Glomerular endothelial cell (primary cell): ENCODE measurements around the gene GALNT18. TPM values are rescaled to one million over a fixed set of nuclear protein-coding genes. Genes with fewer than 3 reads are reported as not detected.

Experiments used
- DNase-seq: peaks from one replicate; pipeline ENCODE4 v3.0.0-alpha.2; 2011; ENCODE audit warnings: low read depth, low spot score; ENCODE audit errors: extremely low read depth
- total RNA-seq: library from RNA; depleted of rRNA; stranded (reverse); fragments of >200 nt; gene quantifications from 2 replicates; pipeline ENCODE4 v1.2.3, GENCODE V29; 2015

The GALNT18 gene
- total RNA-seq, 1 donor from 2014 or later, result 101 TPM

DNA sequence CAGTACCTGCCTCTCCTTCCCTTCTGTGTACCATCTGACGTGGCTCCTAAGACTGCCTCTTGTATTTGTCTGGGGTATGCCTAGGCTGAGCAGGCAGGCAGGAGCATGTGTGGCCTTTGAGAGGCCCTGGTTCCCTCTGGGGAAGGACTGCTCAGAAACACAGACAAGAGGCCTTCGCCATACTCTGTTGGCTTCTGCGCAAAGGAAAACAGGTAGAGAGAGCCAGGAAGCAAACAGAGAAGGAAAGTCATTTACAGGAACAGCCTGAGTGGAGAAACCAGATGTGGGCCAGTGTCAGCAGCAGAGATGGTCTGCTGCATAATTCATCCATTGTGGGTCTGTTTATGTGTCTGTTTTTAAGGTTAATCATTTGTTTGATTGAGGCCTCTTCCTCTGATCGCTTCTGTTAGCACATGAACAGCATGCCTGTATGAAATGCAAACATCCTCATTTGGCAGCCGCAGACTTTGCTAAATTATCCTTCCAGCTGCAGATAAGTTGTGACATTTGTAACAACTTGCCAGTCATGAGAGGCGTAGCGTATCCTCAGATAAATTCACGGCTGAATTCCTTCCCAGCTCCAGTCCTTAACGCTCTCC is 119.4 kb downstream of the GALNT18 start:
- DNase-seq, result no peak

DNA sequence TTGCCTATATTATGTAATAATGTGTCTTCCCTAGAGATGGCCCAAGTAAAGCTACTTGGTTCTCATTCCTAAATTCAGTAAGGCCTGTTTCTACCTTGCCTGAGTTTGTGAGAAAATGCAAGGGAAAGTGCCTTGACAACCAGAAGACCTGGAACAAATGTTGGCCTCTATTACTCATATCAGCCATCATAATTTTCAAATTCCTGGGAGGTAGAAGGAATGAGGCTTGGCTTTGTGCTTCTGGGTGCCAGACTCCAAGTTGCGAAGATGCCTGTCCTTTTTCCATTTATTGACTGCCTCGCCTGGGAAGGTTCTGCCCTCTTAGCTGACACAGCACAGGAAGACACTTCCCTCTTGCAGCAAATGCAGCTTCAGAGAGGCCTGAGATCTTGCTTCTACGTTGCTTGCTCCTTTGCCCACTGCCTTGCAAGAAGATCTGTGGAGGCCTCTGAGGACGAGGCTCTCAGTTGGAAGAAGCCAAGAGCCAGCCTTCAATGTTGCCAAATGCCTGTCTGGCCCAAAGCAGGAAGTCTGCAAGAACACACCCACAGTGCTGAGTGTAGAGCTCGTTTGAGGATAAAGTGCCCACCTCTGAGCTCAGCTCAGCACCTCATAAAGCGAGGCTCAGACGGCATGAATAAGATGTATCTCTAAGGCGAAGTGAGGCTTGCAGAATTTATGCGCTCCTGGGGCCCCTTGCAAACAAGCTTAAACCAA is 120.1 kb downstream of the GALNT18 start:
- DNase-seq, result no peak

DNA sequence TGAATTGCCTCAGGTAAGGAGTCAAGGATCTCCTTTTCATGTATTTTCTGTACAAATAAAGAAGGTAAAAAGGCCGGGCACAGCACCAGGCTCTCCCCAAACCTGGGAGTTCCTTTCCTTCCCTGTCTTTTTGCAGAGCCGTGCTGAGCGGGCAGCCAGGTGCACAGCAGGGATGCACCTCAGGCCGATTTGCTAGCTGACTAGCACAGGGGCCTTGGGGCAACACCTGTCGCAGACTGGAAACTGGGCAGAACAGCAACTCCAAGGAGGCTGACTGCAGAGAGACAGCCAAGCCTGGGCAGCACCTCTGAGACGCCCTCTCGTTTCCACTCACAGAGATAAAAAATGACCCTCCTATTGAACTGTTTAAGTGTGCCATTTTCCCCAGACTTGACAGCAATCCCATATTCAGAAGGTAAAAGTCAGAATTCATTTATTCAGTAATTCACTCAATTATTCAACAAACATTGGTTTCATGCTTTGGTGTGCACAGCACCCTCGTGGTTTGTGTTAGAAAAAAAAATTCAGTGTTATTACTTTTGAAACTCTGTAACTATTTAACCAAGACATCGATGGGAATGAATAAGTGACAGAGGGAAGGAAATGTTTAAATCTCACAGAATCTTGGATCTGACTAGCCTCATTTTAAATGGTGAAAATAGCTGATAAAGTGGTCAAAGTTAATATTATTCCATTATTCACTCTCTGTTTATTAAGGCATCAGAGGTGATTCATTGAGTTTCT is 120.9 kb downstream of the GALNT18 start:
- no peak for DNase-seq

DNA sequence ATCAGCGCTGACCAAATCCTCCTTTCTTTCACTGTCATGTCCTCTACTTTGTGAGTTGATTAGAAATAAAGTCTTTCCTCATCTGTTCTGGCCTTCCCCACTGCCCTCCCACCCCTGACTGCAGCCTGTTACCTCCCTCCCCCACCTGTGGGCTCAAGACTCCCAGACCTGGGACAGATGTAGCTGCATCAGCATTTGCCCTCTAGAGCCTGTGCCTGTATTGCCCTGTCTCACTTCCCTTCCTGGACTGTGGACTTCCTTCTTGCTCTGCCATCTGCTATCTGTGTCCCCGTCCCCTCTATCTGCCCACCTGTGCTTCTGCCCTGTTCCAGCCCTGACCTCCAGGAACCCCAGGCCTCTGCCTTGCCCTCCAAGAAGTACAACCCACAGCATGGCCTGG is 122.5 kb downstream of the GALNT18 start:
- no peak for DNase-seq

DNA sequence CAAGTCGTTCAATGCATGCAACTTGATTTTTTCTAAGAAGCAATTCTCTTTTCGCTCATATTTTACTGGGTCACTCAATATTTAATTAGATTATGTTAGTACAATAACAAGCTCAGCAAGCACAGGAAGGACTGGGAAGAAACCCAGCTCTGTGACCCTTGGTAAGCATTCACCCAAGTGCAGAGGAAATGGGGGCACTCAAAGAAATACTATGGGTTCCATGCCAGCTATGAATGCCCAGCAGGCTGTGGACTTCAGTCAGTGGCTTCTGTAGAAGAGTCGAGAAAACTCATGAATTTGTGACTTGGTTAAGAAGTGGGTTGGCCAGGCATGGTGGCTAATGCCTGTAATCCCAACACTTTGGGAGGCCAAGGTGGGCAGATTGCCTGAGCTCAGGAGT is 123.6 kb downstream of the GALNT18 start:
- DNase-seq, result no peak

DNA sequence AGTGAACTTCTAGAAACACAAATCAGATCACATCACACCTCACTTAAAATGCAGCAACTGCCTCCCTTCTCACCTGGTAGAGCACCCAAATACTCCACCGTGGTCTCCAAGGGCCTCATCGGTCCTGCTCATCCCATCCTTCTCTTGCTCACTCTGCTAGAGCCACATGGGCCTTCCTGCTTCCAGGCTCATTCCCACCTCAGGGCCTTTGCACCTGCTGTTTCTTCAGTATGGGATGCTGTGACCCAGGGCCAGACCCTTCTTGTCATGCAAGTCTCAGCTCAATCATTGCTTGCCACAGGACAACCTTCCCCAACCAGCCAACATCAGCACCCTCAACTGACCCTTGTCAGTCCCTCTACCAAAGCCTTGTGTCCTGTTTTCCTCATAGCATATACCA is 124.9 kb downstream of the GALNT18 start:
- no peak for DNase-seq

DNA sequence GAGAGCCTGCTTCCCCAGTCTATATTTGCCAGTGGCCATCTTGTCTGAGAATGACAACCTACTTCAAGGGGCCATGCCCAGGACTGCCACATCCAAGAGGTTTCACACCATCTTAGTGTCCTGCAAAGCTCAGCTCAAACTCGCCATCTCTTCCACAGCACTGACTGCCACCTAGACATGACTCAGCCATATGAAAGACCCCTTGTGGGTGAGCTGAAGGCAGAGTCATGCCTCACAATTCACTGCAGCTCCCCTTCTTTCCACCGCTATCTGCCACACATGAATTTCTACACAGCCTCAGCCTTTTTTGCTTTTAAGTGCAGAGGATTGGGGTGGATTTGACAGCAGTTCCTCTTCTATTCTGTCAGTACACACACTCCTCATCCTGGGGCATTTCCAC is 127.5 kb downstream of the GALNT18 start:
- no peak for DNase-seq

DNA sequence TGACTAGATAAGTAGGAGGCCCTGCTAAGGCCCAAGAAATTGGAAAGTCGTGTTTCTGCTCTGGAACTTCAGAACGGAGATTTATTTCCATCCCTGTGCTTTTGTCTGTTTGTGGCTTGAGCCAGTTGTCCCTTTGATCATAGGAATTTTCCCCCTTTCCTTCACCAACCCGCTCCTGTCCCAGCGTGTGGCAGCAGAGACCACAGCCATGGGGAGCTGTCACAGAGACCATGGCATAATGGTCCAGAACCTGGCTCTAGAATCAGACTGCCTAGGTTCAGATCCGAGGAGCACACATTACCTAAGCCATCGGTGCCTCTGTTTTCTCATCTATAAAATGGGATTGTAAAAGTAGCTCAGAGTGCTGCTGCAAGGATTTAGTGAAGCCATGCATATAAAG is 128.1 kb downstream of the GALNT18 start:
- no peak for DNase-seq

DNA sequence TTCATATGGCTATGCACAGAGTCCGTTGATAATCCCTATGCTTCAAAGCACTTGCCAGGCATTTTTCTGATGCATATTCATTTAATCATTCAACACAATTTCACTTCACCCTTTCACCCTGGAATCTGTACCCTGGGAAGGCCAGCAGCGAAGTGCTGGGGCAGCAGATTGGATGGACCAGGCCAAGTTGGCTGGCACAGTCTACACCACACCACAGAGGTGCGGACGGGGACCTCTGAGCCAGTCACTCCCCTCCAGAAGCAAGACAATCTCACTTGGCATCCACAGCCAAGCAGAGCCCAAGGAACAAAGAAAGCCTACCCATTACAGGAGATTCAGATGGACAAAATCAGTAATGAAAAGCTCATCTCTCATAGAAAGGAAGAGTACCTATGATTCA is 130.2 kb downstream of the GALNT18 start:
- DNase-seq, result no peak

DNA sequence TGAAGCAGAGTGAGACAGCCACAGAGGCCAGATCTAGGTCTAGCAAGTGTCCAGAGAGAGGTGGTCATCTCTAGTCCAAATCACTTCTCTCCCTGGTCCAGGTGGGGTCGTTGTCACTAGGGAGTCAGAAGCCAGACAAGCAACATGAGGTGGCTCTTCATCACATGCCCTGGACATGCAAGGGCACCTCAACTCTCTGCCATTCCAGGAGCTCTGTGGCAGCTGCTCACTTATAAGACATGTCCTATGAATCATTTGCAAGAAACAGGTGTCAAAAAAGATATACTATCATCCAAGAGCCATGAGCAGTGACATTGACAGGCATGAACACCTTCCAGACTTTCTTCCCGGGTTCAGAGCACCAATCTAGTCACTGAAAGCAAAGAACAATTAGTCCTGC is 130.8 kb downstream of the GALNT18 start:
- DNase-seq, result no peak

DNA sequence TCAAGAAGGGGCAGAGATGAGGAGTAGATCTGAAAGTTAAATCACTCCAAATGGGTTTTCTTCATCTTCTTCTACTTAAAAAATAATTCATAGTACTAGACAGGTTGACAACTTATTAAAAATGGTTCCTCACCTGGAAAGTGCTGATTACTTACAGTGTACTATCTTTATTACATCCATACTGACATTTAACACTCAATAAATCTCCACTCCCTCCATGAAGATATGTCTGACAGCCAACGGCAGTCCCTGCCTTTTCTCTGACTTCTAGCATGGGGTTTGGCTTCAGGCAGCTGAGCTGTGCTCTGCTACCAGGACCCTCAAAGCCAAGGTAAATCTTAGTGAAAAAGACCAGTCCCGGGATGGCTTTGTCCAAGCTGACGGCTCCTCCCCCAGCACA is 135.4 kb downstream of the GALNT18 start:
- DNase-seq, result no peak

DNA sequence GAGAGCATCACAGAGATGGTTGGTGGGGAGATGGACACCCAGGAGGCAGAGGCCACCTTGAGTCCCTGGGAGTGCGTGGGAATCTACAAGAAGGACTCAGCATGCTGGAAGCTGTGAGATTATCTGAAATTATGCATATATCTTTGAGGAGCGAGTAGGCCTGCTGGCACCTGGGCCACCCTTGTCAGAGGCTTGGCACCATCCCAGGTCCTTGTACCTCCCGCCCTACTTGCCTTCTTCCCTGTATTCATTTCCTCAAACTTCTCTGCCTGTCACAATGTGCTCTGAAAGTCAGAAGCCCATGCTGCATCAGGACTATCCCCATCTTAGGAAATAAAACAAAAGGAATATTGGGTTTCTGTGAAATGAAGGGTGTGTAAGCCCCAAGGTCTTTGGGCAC is 135.8 kb downstream of the GALNT18 start:
- no peak for DNase-seq

DNA sequence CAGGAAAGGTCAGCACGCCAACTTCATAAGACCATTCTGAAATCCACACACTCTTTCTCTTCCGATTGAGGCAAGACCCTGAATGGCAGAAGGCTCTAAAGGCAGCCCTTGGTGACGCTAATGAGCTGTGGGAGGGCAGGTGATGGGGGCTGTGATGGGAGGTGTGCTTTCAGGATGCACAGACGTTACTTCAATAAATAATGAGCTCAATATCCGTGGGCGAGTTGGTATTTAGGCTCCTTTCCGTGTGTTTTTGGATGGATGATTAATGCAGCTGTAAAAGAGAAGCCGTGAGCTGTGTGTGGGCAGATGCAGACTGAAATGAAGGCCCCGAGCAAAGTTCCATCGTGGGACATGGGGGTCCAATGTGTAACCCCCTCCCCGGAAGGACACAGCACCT is 138.2 kb downstream of the GALNT18 start:
- DNase-seq, result no peak

DNA sequence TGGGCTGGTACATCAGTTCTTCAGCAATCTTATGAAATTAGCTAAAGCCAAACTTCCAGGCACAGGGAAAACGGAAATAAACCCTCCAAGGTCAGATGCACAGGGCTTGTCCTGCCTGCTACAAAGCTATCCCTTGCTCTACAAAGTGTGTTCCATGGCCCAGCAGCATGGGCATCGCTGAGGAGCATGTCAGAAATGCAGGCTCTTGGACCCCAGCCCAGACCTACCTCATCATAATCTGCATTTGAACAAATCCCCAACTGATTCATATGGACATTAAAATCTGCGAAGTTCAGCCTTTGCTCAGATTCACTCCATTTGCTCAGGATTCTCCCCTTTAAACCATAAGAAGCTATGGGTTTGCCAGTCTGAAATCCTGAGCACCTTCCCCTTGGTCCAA is 139.1 kb downstream of the GALNT18 start:
- DNase-seq, result no peak

DNA sequence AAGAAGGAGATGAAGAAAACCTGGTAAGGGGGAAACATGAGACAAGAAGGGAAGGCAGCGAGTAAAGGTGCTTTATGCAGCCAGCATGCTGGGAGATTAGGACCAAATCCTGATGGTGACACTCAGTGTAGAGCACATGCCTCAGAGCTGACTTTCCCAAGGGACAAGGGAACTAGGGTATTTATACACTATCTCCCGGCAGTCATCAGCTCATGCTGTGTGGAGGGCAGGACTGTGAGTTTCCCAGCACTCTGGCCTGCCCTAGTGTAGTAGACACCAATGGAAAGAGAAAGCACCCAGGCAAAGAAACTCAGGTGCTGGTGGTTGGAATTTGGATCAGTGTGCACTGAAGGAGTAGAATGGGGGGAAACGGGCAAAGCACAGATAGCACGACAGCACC is 140.4 kb downstream of the GALNT18 start:
- DNase-seq, result no peak

DNA sequence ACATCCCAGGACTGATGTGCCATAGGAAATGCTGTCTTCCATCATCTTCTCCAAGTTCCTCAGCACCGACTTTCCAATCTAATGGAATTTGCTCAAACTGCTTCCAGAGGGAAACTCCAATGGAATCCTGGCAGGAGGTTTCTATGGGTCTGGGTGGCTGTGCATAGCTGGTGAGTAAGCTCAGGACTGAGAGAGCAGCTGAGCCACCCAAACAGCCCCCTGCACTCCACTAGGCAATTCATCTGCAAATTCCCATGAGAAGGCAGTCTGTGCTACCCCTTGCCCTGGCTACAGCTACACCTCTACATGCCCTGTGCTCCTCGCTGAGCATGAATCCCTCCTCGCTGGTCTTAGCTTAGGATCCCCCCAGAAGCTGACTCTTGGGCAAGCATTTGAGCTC is 140.8 kb downstream of the GALNT18 start:
- DNase-seq, result no peak

DNA sequence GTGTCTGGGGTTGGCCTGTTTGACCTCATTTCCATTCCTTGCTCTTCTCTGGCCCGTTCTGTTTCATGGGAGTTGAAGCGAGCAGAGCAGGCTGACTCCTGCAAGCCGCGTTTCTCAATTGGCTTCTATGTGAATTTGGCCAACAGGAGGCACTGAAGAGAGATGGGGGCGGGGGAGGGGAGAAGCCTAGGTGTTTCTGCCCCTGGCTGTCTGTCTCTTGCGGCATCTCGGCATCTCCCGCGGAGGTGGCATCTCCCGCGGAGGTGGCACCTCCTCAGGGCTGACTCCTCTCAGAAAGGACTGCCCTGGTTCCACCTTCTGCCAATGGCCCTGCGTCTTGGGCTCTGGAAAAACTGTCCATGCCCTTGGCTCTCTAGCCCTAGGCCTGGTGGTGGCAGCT is 143.1 kb downstream of the GALNT18 start:
- DNase-seq, result no peak

DNA sequence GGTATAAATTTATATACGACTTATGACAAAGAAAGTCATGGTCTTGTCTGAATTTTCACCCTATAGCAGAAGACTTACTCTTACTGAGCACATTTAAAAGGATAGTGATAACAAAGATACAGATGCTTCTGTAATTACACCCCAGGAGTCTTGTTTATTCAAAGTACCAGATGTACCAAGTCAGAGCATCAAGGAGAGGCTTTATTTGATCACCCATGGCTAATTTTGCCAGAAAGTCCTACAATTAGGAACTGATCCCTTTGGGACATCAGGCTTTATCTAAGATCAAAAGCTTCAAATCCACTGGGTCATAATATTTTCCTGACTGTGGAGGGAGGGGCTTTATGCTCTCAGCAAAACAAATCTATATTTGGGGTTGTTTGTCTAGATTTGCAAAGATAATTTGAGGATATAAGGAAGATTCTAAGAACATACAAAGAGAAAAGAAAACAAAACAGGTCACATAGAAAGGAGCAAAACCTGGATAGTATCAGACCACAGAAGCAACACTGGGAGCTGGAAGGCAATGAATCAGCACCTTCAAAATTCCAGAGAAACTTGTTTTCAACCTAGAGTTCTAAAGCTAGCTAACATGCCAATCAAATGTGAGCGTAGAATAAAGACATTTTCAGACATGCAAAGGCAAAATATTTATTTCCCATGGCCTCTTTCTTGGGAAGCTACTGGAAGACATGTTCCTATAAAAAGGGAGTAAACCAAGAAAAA is 143.9 kb downstream of the GALNT18 start:
- no peak for DNase-seq

DNA sequence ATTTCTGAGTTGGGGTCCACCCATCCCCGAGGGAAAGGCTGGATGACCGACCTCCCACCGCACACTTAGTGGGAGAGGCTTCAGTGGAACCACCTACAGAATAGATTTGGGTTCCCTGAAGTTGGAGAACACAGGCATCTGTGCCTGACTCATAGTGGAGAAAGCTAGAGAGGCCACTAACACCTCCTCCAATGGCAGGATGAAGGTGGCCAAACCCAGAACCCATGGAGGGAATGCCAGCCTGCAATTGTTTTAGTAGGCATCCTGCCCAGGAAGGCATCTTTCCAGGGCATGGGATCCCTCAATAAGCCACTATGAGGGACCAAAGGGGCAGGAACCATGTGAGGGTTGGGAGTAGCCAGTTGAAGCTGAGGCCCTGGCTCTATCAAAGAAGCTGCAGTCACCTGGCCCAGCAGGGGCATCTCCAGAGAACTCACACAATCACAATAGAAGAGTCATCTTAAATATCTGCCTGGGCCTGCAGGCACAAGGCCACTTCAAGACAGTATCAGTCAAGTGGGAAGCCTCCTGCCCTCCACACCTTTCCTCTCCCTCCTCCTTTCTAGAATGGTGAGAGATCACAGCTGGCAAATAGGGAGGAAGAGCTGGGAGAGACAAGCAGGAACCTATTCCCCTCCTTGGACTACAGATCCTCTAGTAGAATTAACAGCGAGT is 144.7 kb downstream of the GALNT18 start:
- no peak for DNase-seq

DNA sequence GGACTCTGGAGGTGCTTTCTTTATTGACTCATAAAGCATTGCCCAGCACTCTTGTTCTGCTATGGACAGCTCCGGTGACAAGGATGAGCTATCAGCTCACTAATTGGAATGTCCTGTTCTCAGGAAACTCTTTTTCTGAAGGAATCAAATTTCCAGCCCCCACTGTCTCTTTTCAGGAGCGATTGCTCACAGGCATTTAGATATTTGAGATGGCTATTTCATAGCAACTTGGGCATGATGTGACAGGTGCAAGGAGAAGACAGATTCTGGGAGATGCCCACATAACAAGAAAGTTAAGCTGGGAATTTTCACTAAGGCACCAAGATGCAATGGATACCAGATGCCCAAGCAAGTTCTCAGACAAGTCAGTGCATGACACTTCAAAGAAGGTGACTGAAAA is 145.3 kb downstream of the GALNT18 start:
- DNase-seq, result no peak

DNA sequence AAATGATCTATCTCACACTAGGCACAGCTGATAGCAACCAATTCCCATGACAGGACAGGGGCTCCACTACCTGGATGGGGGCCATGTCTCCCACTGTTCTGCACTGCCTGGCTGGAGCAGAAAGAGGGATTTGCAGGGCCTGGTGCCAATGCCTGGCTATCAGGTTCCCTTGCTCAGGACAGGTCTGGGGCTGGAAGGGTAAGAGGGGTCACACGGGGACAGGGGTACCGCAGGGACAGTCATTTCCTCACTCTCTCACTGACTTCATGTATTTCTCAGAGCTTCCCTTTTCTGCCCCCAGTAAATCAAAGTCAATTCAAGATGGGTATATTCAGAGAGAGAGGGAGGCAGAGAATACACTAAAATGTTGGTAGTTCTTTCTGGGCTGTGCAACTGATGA is 149.7 kb downstream of the GALNT18 start:
- no peak for DNase-seq
